Measurements from ENCODE around the gene CWF19L1. TPM values are rescaled to one million over a fixed set of nuclear protein-coding genes. Genes with fewer than 3 reads are reported as not detected.

The CWF19L1 gene
- total RNA-seq, 1 experiment from 2014 or later, result 28.1 TPM

- peak; percentile 87 for TF ChIP-seq SP1 (CRISPR knock-in tag; conservative IDR thresholded peaks at IDR 0.05)
- TF ChIP-seq IRF1 (CRISPR knock-in tag; IDR thresholded peaks at IDR 0.05), result peak; percentile 75
- TF ChIP-seq NFYB (CRISPR knock-in tag; conservative IDR thresholded peaks at IDR 0.05; ENCODE audit: low read depth), result peak; percentile 37; the same call in 1 of the 2 replicates
- TF ChIP-seq MAX (CRISPR knock-in tag; IDR thresholded peaks at IDR 0.05), result peak; percentile 97
- TF ChIP-seq MLX (CRISPR knock-in tag; IDR thresholded peaks at IDR 0.05), result no peak
- TF ChIP-seq E2F1 (CRISPR knock-in tag; IDR thresholded peaks at IDR 0.05), result 0 out of 2 replicates have a peak, but pooled peaks have one; percentile 83
- TF ChIP-seq HMGXB4 (CRISPR knock-in tag; IDR thresholded peaks at IDR 0.05), result 0 out of 2 replicates have a peak, but pooled peaks have one; percentile 56
- 0 out of 2 replicates have a peak, but pooled peaks have one; percentile 87 for TF ChIP-seq CBFB (CRISPR knock-in tag; IDR thresholded peaks at IDR 0.05; ENCODE audit: low read depth)
- no peak for TF ChIP-seq JUN (CRISPR knock-in tag; IDR thresholded peaks at IDR 0.05)
- peak; percentile 84; the same call in 1 of the 2 replicates for TF ChIP-seq TP53 (CRISPR knock-in tag; IDR thresholded peaks at IDR 0.05)
- TF ChIP-seq NR1H2 (CRISPR knock-in tag; IDR thresholded peaks at IDR 0.05), result no peak
- TF ChIP-seq ETV6 (CRISPR knock-in tag; IDR thresholded peaks at IDR 0.05), result peak; percentile 97
- no peak for TF ChIP-seq ZNF532 (CRISPR knock-in tag; IDR thresholded peaks at IDR 0.05; ENCODE audit: borderline replicate concordance)
- TF ChIP-seq EMX1 (CRISPR knock-in tag; IDR thresholded peaks at IDR 0.05), result no peak
- TF ChIP-seq PREB (CRISPR knock-in tag; IDR thresholded peaks at IDR 0.05; ENCODE audit: borderline replicate concordance), result no peak
- no peak for TF ChIP-seq ZNF416 (CRISPR knock-in tag; IDR thresholded peaks at IDR 0.05)
- TF ChIP-seq GABPB1 (CRISPR knock-in tag; IDR thresholded peaks at IDR 0.05), result peak; percentile 81
- 0 out of 2 replicates have a peak, but pooled peaks have one; percentile 1 for TF ChIP-seq TCF7 (CRISPR knock-in tag; IDR thresholded peaks at IDR 0.05; ENCODE audit: low read depth)
Measured at GRCh38 chr10:100185364-100186252, 81.8 kb downstream of the CWF19L1 start, which contains the start of gene ERLIN1 (continued).
